ENCODE measurements around the gene FCN3.

FCN3 gene

DNA sequence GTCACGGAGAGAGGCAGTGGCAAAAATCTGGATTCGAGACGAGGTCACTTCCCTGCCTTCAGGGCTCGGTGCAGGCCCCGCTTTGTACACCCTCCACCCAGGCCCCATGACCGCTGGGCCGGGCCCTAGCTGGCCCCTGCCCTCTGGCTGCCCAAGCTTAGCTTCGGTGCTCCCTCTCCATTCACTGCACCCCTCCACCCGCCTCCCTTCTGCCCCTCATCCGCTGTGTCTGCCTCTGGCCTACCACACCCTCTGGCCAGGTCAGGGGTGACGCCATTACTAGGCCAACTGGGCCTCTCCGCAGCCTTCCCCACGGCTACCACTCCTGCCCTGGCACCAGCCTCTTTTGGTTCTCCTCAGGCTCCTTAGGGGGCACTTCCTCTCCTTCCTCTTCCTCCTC lies 9.0 kb upstream of the FCN3 start:
- H3K9me3 Mint-ChIP-seq: no peaks in the 10 kb centered on the region
- no peak overlapping the region for H3K27ac Mint-ChIP-seq
- H3K36me3 Mint-ChIP-seq (ENCODE audit: low read depth): no peaks in the 10 kb centered on the region
- peaks cover 19% of the 10 kb centered on the region for H3K4me1 Mint-ChIP-seq
- TF ChIP-seq, protein P1, sequence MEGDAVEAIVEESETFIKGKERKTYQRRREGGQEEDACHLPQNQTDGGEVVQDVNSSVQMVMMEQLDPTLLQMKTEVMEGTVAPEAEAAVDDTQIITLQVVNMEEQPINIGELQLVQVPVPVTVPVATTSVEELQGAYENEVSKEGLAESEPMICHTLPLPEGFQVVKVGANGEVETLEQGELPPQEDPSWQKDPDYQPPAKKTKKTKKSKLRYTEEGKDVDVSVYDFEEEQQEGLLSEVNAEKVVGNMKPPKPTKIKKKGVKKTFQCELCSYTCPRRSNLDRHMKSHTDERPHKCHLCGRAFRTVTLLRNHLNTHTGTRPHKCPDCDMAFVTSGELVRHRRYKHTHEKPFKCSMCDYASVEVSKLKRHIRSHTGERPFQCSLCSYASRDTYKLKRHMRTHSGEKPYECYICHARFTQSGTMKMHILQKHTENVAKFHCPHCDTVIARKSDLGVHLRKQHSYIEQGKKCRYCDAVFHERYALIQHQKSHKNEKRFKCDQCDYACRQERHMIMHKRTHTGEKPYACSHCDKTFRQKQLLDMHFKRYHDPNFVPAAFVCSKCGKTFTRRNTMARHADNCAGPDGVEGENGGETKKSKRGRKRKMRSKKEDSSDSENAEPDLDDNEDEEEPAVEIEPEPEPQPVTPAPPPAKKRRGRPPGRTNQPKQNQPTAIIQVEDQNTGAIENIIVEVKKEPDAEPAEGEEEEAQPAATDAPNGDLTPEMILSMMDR (IDR thresholded peaks at IDR 0.05; ENCODE audit: unreplicated experiment in 3 of 3): no peak
- no peak overlapping the region for H3K4me3 Mint-ChIP-seq
- H3K27me3 Mint-ChIP-seq (ENCODE audit: low read depth): peaks cover 39% of the 10 kb centered on the region

DNA sequence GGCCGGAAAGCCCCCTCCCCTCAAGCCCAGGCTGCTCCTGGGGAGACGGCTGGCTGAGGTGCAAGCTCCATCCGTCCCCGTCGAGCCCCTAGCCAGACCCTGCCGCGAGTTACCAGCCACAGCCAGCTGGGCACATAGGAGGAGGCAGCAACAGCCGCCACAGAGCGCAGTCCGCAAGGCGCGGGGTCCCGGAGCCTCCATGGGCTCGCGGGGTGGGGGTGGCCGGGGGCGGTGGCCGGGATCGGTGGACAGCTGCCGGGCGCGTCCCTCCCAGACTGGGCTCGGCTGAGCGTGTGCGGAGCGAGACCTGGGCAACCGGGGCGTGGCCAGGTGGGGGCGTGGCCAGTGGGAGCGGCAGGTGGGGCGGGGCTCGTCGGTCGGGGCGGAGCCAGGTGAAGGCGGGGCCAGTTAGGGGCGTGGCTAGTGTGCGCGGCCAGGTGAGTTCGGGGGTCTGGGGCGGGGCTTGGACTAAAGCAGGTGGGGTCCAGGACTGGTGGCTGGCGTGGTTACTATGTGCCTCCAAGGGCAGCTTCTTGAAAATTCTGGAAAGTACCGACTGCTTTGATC lies 8.5 kb upstream of the FCN3 start, which contains the start of gene CD164L2:
TSS of gene CD164L2 (minus strand) at position 295 of the 567 bp plus-strand sequence. CDS start at position 201, 94 bp downstream.
- H3K36me3 Mint-ChIP-seq (ENCODE audit: low read depth): no peaks in the 10 kb centered on the region
- peak within 1 kb of the TSS in 1 of 3 experiments; percentile 7 for H3K4me3 Mint-ChIP-seq
- H3K4me1 Mint-ChIP-seq: peaks cover 16% of the 10 kb centered on the region
- H3K27me3 Mint-ChIP-seq (ENCODE audit: low read depth): peaks cover 35% of the 10 kb centered on the region
- H3K27ac Mint-ChIP-seq: peak within 1 kb of the TSS in 2 of 3 experiments; percentile 27 to 33
- TF ChIP-seq, protein P1 (IDR thresholded peaks at IDR 0.05; ENCODE audit: unreplicated experiment in 3 of 3): no peak
- no peaks in the 10 kb centered on the region for H3K9me3 Mint-ChIP-seq

DNA sequence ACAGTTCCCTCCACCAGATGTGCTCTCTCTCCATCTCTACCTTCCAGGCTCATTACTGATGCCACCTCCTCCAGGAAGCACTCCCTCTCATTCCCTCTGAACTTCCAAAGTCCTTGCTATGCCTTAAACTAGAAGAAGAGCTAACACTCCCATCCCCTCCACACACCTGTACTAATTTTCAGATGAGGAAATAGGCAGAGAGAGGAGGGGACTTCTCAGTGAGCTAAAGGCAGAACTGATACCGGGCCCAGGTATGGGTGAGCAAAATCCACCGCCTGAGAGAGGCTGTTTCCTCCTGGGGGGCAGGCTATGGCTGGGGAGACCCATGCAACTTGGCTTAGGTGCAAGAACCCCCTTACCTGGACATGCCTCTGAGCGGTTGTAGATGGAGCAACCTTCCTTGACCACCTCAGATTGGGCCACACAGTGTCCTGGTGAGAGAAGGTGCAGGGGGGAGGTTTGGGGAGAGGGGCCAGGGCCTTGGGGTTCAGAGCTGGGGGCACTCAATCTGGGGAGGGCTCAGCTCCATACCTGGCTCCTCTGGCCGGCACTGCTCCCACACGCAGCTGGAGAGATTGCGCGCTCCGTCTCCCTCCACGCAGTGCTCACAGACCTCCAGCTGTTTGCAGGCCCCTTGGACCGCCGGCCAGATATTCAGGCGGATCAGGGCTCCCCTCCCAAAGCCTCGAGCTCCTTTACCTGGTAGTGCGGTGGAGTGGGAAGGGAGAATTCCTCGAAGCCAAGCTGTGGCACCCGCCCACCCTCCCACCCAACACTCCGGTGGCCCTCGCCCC lies 7.5 kb upstream of the FCN3 start:
- no peaks in the 10 kb centered on the region for H3K9me3 Mint-ChIP-seq
- H3K4me1 Mint-ChIP-seq: peaks cover 16% of the 10 kb centered on the region
- TF ChIP-seq, protein P1 (IDR thresholded peaks at IDR 0.05; ENCODE audit: unreplicated experiment in 3 of 3): no peak
- peak overlapping the region in 2 of 3 experiments; percentile 33 to 61 for H3K27ac Mint-ChIP-seq
- peaks cover 35% of the 10 kb centered on the region for H3K27me3 Mint-ChIP-seq (ENCODE audit: low read depth)
- no peaks in the 10 kb centered on the region for H3K36me3 Mint-ChIP-seq (ENCODE audit: low read depth)
- no peak overlapping the region for H3K4me3 Mint-ChIP-seq

DNA sequence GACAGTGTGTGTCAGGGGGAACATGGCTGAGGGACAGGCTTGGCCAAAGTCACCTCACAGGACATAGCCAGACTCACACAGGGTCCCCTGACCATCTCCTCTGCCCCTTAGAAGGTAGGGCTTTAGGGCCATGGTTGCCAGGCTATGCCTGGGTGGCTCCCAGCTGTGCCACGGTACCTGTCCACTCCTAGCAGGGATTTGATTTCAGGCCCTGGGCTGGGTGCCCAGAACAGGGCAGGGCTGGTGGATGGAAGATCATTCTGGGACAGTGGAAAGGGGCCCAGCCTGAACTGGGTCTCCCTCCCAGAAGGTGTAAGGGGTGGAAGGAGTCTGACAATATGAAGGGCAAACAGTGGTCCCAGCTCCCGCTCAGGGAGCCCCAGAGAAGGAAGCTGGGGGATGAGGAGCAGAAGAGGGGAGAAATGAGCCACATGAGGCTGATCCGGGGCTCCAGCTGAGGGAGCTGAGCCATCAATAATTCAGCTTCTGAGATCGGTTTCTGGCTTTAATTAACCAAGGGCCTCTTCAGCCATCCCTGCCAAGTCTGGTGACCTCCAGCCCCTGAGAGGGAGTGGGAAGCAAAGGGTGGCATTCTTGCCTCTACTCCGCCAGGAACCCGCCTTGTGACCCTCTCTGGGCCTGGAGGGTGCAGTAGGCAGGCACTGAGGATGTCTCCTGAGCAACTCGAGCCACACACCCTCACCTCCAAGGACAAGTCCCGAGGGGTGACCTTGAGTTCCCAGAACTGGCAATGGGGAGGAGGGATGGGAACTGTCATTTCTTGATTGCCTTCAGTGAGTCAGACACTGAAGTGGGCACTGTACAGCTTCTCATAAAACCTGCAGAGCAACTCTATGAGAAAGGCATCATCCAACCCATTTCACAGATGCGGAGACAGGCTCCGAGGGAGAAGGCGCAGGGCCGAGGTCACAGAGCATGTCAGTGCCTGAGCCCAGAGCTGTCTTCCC lies 6.4 kb upstream of the FCN3 start:
- Mint-ChIP-seq H3K9me3 (no peaks in the 10 kb centered on the region), H3K27ac (peak overlapping the region in 2 of 3 experiments; percentile 53 to 63), H3K27me3 (ENCODE audit: low read depth) (peaks cover 30% of the 10 kb centered on the region), H3K4me3 (peak overlapping the region in 2 of 3 experiments; percentile 3 to 42), H3K4me1 (peaks cover 16% of the 10 kb centered on the region), H3K36me3 (ENCODE audit: low read depth) (no peaks in the 10 kb centered on the region)
- TF ChIP-seq, protein P1 (IDR thresholded peaks at IDR 0.05; ENCODE audit: unreplicated experiment in 3 of 3): no peak

DNA sequence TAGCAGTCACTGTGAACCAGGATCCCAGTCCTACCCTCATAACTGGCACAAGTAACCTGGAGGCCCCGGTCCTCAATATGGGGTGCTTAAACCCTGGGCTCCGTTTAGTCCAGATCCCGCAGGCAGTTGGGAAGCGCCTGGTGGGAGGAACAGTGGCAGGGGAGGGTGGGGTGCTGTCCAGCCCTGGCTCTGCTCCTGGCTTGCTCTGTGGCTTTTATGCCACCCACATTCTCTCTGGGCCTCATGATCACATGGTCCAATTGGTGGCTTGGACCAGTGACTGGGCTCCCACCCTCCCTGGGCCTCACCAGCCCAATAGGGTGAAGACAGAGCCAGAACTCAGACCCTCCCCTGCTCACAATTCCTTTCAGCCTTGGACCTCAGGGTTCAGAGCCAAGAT lies 5.6 kb upstream of the FCN3 start:
- no peaks in the 10 kb centered on the region for H3K36me3 Mint-ChIP-seq (ENCODE audit: low read depth)
- peaks cover 16% of the 10 kb centered on the region for H3K4me1 Mint-ChIP-seq
- H3K27me3 Mint-ChIP-seq (ENCODE audit: low read depth): peaks cover 29% of the 10 kb centered on the region
- H3K4me3 Mint-ChIP-seq: no peak overlapping the region
- TF ChIP-seq, protein P1 (IDR thresholded peaks at IDR 0.05; ENCODE audit: unreplicated experiment in 3 of 3): no peak
- peak overlapping the region in 1 of 3 experiments; percentile 63 for H3K27ac Mint-ChIP-seq
- no peaks in the 10 kb centered on the region for H3K9me3 Mint-ChIP-seq

All from nephron (organoid).